ENCODE results near the gene CFAP46.
"Not testable (repeated sequence)": the region's sequence is repeated elsewhere in the genome, so short reads cannot be mapped to it uniquely, and the experiment has no call there.

Gene CFAP46

DNA sequence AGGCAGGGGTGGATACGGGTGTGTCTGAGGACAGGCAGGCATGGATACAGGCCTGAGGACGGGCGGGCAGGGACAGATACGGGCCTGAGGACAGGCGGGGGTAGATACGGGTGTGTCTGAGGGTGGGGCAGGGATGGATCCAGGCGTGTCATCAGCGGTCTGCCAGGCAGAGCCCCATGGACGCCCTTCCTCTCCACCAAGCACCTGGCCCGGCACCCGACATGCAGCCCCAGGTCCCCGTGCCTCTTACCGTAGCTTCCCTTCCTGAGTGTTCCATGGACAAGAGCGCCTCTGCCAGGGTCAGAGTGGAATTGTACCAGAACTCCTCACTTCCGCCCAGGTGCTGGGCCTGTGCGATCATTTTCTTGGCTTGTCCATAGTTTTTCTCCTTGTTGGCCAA lies 81.8 kb downstream of the CFAP46 start:
- DNase-seq = no peak

- no peak for DNase-seq
These were observed 83.1 kb downstream of the CFAP46 start for GRCh38 chr10:132859084-132859855.

DNA sequence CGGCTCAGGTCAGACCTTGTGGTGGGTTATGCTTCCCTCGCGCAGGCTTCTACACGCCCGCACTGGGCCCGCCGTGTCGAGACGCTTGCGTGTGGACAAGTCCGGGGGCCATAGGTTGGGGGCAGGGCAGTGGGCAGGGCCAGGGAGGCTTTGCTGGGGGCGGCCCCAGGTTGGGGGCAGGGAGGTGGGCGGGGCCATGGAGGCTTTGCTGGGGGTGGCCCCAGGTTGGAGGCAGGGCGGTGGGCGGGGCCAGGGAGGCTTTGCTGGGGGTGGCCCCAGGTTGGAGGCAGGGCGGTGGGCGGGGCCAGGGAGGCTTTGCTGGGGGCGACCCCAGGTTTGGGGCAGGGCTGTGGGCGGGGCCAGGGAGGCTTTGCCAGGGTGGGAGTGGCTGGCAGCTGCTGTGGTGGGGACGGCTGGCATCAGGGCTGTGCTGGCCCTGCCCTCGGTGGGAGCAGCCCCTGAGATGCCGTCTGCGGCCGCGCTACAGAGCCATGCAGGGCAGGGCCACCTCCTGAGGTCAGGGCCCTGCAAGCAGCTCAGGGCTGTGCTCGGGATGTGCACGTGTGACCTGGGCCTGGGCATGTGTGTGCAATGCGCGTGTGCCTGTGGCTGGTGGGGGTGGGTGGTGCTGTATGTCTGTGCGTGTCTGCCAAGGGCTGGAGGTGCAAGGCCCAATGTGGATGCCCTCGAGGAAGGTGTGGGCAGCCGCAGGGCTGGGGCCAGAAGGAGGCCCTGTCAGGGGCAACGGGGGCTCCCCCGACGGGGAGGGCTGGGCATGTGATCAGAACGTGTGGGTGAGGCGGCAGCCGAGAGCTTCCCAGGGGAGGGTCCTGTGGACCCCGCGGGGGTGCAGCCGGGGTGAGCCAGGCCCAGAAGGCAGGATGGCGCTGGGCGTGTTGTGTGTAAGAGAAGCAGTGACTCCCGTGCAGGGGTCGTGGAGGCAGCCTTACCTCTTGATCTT lies 84.0 kb downstream of the CFAP46 start:
- DNase-seq = no peak

GRCh38 chr10:132856869-132857524 lies 85.4 kb downstream of the CFAP46 start:
- DNase-seq = no peak

DNA sequence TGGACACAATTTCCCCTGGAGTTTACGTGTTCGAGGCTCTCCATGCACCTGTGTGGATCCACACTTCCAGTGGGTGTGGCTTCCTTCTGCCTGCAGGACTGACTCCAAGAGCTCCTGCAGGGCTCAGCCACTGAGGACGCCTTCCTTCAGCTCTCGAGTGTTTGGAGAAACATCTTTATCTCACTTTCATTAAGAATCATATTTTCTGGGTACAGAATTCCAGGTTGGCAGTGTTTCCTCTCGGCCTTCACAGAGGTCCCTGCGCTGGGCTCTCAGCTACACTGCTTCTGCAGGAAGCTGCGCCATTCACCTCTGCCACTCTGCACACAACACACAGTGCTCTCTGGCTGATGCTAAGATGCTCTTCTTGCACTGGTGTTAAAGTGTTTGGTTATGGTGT lies 86.5 kb downstream of the CFAP46 start:
- no peak for DNase-seq

- DNase-seq = no peak
These were observed 90.9 kb downstream of the CFAP46 start for GRCh38 chr10:132851451-132851850.

DNA sequence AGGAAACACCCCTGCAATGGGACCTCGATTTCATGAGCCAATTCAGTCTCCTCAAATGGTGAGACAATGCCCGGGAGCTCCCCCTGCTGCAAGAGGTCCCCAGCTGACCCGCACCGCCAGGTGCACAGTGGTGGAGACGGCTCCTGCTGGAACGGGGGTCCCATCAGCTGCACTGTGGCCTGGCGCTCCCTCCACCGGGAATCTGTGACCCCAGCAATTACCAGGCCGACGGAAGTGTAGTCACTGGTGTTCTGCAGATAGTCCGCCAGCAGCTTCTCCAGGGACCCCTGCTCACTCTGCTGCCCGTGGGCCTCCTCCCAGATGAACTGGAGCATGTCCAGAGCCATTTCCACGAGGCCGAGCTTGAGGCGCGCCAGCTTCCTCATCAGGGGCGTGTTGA lies 91.5 kb downstream of the CFAP46 start:
- no peak for DNase-seq

DNA sequence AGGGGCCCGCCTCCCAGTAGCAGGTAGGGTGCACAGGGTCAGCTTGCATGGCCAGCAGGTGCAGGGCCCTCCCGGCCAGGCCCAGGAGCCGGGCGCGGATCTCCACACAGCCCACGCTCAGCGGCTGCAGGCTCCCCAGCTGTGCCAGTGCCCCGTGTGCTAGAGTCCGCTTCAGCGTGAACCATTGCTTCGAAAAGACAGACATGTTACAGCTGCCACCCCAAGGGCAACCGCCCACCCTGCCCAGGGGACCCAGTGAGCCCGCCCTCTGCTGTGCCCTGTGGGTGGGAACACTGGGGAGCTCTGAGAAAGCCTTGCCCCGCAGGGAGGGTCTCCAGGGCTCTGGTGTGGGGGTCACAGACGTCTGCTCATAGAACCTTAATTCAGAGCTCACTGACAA lies 92.1 kb downstream of the CFAP46 start:
- DNase-seq = no peak

GRCh38 chr10:132849546-132850031 lies 92.8 kb downstream of the CFAP46 start:
- no peak for DNase-seq

- DNase-seq = no peak
These were observed 93.3 kb downstream of the CFAP46 start for GRCh38 chr10:132848951-132849545.

GRCh38 chr10:132848291-132848701 lies 94.1 kb downstream of the CFAP46 start:
- no peak for DNase-seq

GRCh38 chr10:132847856-132848255 lies 94.5 kb downstream of the CFAP46 start:
- no peak for DNase-seq

DNA sequence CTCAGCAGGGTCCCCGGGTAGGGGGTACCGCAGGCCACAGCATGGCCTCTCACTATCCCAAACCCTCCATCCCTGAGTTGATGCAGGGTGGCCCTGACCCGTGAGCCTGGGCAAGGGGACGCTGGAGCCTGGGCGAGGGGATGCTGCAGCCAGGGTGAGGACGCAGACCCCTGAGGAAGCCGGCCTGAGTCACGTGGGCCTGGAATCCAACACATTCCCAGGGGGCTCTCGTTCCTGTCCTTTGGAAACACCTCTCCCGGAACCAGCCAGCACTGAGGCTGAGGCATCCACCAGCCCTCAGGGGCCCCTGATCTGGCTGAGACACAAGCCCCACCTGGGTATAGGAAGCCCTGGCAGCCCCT lies 95.0 kb downstream of the CFAP46 start:
- no peak for DNase-seq

DNA sequence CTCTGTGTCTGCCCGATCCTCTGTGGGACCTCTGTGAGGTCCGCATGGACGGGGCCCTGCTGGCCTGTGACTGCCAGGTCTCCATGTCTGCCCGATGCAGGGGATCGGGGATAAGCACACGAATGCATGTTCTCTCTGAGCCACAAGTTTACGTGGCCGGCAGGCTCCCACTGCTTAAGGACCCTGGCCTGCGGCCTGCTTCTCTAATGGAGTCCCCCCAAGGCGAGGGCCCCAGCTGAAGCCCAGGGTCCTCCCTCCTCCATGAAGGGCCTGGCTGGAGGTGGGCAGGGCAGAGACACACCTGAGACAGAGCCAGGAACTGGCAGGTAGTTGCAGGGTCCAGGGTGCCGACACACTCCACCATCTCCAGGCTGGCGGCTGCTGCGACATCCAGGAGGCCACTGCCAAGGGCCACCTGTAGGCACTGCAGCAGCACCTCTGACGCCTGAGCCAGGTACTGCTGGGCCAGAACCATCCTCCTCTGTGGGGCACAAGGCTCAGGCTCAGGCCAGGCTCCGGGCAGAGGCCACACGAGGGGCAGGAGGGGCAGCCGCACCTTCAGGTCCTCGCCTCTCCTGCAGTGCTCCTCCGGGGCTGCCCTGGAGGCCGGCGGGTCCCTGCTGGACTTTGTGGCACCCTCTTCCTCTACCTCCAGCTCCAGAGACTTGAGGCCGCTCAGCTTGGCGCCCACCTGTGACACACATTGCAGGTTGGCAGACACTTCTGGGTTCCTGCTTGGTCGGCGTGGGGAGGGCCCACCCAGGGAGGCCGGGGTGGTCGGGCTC lies 95.5 kb downstream of the CFAP46 start:
- DNase-seq = no peak

- no peak for DNase-seq
These were observed 96.4 kb downstream of the CFAP46 start for GRCh38 chr10:132845780-132846595.

DNA sequence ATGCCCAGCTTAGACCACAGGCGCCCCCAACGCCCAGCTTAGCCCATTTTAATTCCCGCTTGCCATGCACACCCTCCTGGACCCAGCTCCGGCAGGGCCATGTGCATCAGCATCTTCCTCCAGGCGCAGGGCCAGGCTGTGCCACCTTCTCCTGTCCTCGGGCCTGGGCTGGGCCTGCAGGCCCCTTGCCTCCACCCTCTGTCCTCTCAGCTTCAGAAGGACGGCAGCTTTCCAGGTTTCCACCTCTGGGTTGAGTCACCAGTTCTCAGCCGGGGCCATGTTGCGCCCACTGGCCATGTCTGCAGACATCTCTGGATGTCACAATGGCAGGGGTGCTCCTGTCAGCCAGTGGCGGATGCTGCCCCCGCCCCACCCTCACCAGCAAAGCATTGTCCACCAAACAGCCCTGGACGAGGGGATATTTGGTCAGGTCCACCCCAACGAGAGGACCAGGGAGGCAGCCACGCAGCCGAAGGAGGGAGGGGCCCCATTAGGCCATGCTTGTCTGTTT lies 97.3 kb downstream of the CFAP46 start:
- no peak for DNase-seq

GRCh38 chr10:132844069-132844809 lies 98.1 kb downstream of the CFAP46 start:
- DNase-seq = no peak

GRCh38 chr10:132843276-132843675 lies 99.1 kb downstream of the CFAP46 start:
- not testable (repeated sequence) for DNase-seq

DNA sequence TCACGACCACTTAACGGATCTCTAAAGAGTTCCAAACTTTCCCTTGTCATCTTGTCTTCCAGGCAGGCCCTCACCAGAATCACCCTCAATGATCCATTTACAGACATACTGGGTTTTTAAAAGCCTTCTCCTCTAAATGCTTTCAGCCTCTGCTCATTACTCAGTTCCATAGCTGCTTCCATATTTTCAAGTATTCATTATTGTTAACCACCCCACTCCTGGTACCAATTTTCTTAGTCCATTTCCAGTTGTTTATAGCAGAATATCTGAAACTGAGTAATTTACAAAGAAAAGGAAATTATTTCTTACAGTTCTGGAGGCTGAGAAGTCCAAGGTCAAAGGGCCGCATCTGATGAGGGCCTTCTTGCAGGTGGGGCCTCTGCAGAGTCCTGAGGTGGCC lies 100.0 kb downstream of the CFAP46 start:
- DNase-seq = no peak

- no peak for DNase-seq
These were observed 100.8 kb downstream of the CFAP46 start for GRCh38 chr10:132841615-132841975.
